H1 (cell line): ENCODE results near the gene TPSAB1. TPM values are rescaled to one million over a fixed set of nuclear protein-coding genes. Genes with fewer than 3 reads are reported as not detected.

Experiments used
- HDAC6 ChIP-seq: IDR thresholded peaks from one replicate; pipeline ENCODE4 v1.7.1; 2012; ENCODE audit warnings: low read depth, mild to moderate bottlenecking, inconsistent platforms, low read length, moderate library complexity
- POU5F1 ChIP-seq: IDR thresholded peaks from 2 replicates; pipeline ENCODE4 v1.6.1; 2011; ENCODE audit warnings: low read depth, mild to moderate bottlenecking, low read length, moderate library complexity
- polyA plus RNA-seq, 7 experiments: library from polyadenylated mRNA; depleted of rRNA in 3 of 7; stranded (reverse) in 5 of 7; unstranded in 2 of 7; fragments of >200 nt in 5 of 7; fragments of 200-250 nt in 2 of 7; gene quantifications; 1 replicate in 5 of 7; 2 replicates in 1 of 7; 4 replicates in 1 of 7; pipeline versions ENCODE4 v1.2.1 to v1.2.3, GENCODE V29; 2011 to 2013; ENCODE audit warnings: missing spikeins in 2 of 7, mixed read lengths in 2 of 7
- total RNA-seq: library from RNA; stranded (reverse); fragmentation: NEBNext Ultra II Directional; extraction: Animal tissue kit (Norgen Biotek cat#: 25700); gene quantifications from 2 replicates; pipeline ENCODE4 v1.2.1, GENCODE V29; 2021

TPSAB1 gene
- total and polyA plus RNA-seq, 2 of the 8 experiments (the other 6 are each of a cell fraction or from before 2014, with no cell fraction given) = 0.09 TPM; not detected in 1

DNA sequence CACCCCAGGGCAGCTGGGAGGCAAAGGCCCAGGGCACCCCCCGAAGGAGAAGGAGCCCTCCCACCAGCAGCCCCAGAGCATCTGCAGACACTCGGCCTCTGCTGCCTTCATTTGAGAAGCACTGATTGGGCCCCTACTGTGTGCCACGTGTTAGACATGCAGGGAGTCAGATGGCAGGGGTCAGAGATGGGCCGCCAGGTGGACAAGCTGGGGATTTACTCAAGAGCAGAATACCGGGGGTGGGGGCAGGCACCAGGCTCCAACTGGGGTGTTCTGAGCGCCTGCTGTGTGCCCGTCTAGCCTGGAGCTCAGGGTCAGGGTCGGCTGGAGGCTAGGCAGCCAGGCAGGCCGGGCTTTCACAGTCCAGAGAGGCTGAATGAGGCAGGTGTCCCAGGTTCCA, 34.2 kb upstream of the TPSAB1 start (continued):
- TF ChIP-seq HDAC6 = no peak
- no peak for TF ChIP-seq POU5F1
